Measurements from ENCODE around the gene NCKAP5.

DNA sequence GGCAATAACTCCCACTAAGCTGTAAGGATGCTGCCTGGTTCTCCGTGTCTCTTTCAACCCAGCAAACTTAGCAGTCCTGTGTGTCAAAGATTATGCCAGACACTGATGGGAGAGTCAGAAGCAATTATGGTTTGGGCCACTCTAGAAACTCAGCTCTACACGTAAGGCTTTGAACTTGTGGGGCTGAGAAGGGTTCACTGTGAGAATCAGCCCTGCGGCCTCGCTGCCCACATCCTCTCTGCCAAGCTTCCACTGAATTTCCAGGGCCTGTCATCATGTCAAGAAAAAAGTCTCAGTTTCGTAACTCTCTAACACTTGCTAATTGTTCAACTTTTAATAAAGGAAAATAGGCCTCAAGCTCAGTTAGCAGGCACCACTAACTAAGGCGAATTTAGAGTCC, 589.4 kb downstream of the NCKAP5 start:
- TF ChIP-seq POLR2A (IDR thresholded peaks at IDR 0.05; ENCODE audit: extremely low read depth, insufficient read length), result no peak
- TF ChIP-seq, protein P1, sequence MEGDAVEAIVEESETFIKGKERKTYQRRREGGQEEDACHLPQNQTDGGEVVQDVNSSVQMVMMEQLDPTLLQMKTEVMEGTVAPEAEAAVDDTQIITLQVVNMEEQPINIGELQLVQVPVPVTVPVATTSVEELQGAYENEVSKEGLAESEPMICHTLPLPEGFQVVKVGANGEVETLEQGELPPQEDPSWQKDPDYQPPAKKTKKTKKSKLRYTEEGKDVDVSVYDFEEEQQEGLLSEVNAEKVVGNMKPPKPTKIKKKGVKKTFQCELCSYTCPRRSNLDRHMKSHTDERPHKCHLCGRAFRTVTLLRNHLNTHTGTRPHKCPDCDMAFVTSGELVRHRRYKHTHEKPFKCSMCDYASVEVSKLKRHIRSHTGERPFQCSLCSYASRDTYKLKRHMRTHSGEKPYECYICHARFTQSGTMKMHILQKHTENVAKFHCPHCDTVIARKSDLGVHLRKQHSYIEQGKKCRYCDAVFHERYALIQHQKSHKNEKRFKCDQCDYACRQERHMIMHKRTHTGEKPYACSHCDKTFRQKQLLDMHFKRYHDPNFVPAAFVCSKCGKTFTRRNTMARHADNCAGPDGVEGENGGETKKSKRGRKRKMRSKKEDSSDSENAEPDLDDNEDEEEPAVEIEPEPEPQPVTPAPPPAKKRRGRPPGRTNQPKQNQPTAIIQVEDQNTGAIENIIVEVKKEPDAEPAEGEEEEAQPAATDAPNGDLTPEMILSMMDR (IDR thresholded peaks at IDR 0.05; ENCODE audit: low read depth, low read length), result no peak

Data from NB4 (cell line).